Kidney epithelial cell (primary cell): ENCODE results near the gene AAMP. TPM values are rescaled to one million over a fixed set of nuclear protein-coding genes. Genes with fewer than 3 reads are reported as not detected.
A peak's percentile ranks its signal among the peaks of the same experiment; 100 is the strongest.

Source experiments
- DNase-seq: peaks from one replicate; pipeline ENCODE4 v3.0.0-alpha.2; 2010; ENCODE audit warnings: low read depth
- H3K27me3 ChIP-seq: 2 replicates; pipeline ENCODE4 v1.6.0; 2011; ENCODE audit warnings: low read length; ENCODE audit not compliant: control insufficient read depth, insufficient read depth
- H3K36me3 ChIP-seq: 2 replicates; pipeline ENCODE4 v1.5.1; 2011; ENCODE audit warnings: low read length; ENCODE audit not compliant: control insufficient read depth, insufficient read depth
- H3K4me3 ChIP-seq: 2 replicates; pipeline ENCODE4 v1.5.1; 2011; ENCODE audit warnings: low read depth, mild to moderate bottlenecking, control low read depth, low read length
- CTCF ChIP-seq: IDR thresholded peaks from 2 replicates; pipeline ENCODE4 v1.5.1; 2011; ENCODE audit warnings: mild to moderate bottlenecking, moderate library complexity, low read length, control low read depth, inconsistent platforms; ENCODE audit not compliant: insufficient read depth, poor library complexity, severe bottlenecking
- total RNA-seq: library from RNA; depleted of rRNA; stranded (reverse); fragments of >200 nt; gene quantifications from 2 replicates; pipeline ENCODE4 v1.2.3, GENCODE V29; 2015

Gene AAMP
- total RNA-seq, 1 donor from 2014 or later = 174 TPM

DNA sequence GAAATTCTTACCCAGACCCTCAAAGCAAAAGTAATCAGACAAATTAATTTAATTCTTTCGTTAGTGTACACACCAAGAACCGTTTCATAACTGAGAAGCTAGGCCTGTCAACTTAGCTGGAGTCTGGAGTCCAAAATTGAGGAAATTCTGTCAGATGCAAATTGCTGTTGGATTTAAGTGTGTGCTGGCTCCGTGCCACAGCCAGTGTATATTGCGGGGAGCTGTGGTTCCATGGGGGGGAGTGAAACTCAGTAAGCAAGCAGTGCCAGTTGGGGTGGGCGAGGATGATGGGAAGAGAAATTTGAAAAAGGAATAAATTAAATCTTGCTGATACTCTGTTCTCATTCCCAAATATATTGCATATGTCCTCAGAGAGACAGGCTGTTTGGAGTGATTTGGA lies 48.9 kb downstream of the AAMP start:
- TF ChIP-seq CTCF = no peak
- no peak overlapping the region for H3K4me3 ChIP-seq
- no peaks in the 10 kb centered on the region for H3K36me3 ChIP-seq
- H3K27me3 ChIP-seq = no peaks in the 10 kb centered on the region
- no peak for DNase-seq

DNA sequence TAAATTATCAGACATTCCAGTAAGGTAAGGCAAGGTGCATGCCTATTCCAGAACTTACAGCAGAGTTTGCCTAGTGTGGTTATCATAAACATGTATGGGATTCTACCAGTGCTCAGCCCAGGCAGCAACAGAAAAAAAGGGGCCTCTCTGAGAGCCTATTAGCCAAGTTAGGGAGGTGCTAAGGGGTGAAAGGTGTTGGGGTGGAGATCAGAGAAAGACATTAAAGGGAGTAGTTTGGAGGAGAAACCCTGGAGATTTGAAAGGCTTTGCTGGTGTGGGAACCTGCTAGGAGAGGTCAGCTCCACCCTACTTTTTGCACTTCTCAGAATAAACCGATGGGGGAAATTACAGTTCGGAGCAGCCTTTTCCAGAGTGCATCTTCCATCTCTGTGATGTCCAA lies 50.0 kb downstream of the AAMP start:
- TF ChIP-seq CTCF = no peak
- no peak for DNase-seq
- Histone ChIP-seq H3K27me3 (no peaks in the 10 kb centered on the region), H3K4me3 (no peak overlapping the region), H3K36me3 (no peaks in the 10 kb centered on the region)

GRCh38 chr2:218218268-218219185 lies 51.4 kb downstream of the AAMP start:
- Histone ChIP-seq H3K4me3 (peak overlapping the region; percentile 99), H3K36me3 (no peaks in the 10 kb centered on the region), H3K27me3 (no peaks in the 10 kb centered on the region)
- no peak for TF ChIP-seq CTCF
- DNase-seq = no peak

DNA sequence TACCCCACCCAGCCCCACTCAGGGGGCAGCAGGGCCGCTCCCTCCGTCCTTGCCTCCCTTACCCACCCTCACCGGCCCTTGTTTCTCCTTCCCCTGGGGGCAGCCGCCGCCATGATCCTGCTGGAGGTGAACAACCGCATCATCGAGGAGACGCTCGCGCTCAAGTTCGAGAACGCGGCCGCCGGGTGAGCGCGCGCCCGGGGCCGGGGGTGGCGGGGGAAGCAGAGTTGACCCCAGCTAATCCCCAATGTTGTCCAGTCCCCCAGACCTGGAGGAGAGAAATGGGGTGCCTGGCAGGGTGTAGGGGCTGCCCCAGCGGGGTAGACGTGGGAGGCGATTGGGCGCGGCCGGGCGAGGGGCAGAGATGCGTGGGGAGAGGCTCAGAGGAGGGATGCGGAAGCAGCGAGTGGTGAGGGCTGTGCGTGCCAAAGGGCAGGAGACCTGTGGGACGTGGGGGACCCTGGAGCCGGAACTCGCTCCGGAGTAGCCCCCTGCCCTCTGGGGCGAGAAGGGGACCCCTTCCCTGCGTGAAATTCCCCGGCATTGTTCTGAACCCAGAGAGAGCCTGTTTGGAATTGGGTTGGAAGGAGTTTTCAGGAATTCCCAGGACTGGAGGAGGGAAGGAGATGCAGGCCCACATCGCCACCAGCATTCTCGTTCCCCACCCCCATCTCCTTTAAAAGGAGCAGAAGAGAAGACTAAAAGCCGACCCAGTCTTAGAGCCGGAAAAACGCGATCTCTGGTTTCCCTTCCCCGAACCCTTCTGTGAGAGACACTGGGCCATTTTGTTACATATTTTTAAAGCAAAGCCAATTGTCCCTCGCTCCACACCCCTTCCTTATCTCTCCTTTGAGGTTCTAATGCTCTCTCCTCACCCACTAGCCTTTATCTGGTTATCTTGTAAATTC lies 52.3 kb downstream of the AAMP start:
- no peak for TF ChIP-seq CTCF
- Histone ChIP-seq H3K36me3 (no peaks in the 10 kb centered on the region), H3K27me3 (no peaks in the 10 kb centered on the region), H3K4me3 (peak overlapping the region; percentile 99)
- no peak for DNase-seq

- H3K27me3 ChIP-seq = no peaks in the 10 kb centered on the region
- DNase-seq = peak; percentile 74
- no peaks in the 10 kb centered on the region for H3K36me3 ChIP-seq
- no peak for TF ChIP-seq CTCF
- H3K4me3 ChIP-seq = peak within 1 kb of the TSS; percentile 99
Measured at GRCh38 chr2:218216674-218217359, 53.1 kb downstream of the AAMP start, which contains the start of gene ARPC2. Gene ARPC2 (plus strand): TSS chr2:218217189. CDS start chr2:218217471, 282 bp downstream.
